GM19324 (cell line): ENCODE data around the gene TCHP.
"Not testable (repeated sequence)": the region's sequence is repeated elsewhere in the genome, so short reads cannot be mapped to it uniquely, and the experiment has no call there.

Experiments used
- ATAC-seq: cut with Tn5 transposase; IDR thresholded peaks from one replicate; pipeline ENCODE4 v1.9.1; 2021; ENCODE audit warnings: mild to moderate bottlenecking, moderate library complexity; ENCODE audit not compliant: unreplicated experiment, low FRiP score

The TCHP gene

GRCh38 chr12:109878749-109879148 is 21.3 kb upstream of the TCHP start:
- ATAC-seq = no peak

- ATAC-seq = no peak
Measured at GRCh38 chr12:109879351-109880042, 20.6 kb upstream of the TCHP start.

GRCh38 chr12:109880043-109880931 is 19.8 kb upstream of the TCHP start, which contains the start of gene GLTP:
Gene GLTP (minus strand): TSS chr12:109880541. CDS start chr12:109880374, 167 bp downstream.
- peak; percentile 97 for ATAC-seq

GRCh38 chr12:109880938-109881337 is 19.1 kb upstream of the TCHP start:
- no peak for ATAC-seq

GRCh38 chr12:109881752-109882151 is 18.3 kb upstream of the TCHP start:
- ATAC-seq = no peak

GRCh38 chr12:109883461-109883860 is 16.6 kb upstream of the TCHP start:
- ATAC-seq = no peak

GRCh38 chr12:109885616-109886015 is 14.5 kb upstream of the TCHP start:
- ATAC-seq = no peak

GRCh38 chr12:109888179-109889020 is 11.7 kb upstream of the TCHP start:
- no peak for ATAC-seq

GRCh38 chr12:109890620-109891170 is 9.4 kb upstream of the TCHP start:
- ATAC-seq = no peak

- not testable (repeated sequence) for ATAC-seq
Measured at GRCh38 chr12:109891731-109892130, 8.3 kb upstream of the TCHP start.

GRCh38 chr12:109892165-109892715 is 7.8 kb upstream of the TCHP start:
- no peak for ATAC-seq

GRCh38 chr12:109892748-109893147 is 7.3 kb upstream of the TCHP start:
- peak; percentile 53 for ATAC-seq

GRCh38 chr12:109893261-109893995 is 6.6 kb upstream of the TCHP start:
- ATAC-seq = no peak

GRCh38 chr12:109894939-109895338 is 5.1 kb upstream of the TCHP start:
- ATAC-seq = no peak

GRCh38 chr12:109896188-109896587 is 3.9 kb upstream of the TCHP start:
- ATAC-seq = no peak

GRCh38 chr12:109897029-109897428 is 3.0 kb upstream of the TCHP start:
- ATAC-seq = no peak

GRCh38 chr12:109899345-109899744 is 729 bp upstream of the TCHP start:
- ATAC-seq = not testable (repeated sequence)

GRCh38 chr12:109900752-109901580 is 892 bp downstream of the TCHP start:
- no peak for ATAC-seq
